GM12878 (cell line): ENCODE results near the gene RSKR.

Experiments used
- BHLHE40 ChIP-seq, 2 experiments: fragments of 450-650 bp in 1 of 2; IDR thresholded peaks; 2 replicates each; pipeline ENCODE4 v1.6.1; 2011 to 2017; ENCODE audit warnings: low read depth in 2 of 2, borderline replicate concordance in 1 of 2, improper control_type of control experiment in 1 of 2, low read length in 1 of 2, mild to moderate bottlenecking in 1 of 2
- MXI1 ChIP-seq: fragments of 150-350 bp; IDR thresholded peaks from 2 replicates; pipeline ENCODE4 v1.6.1; 2011; ENCODE audit warnings: low read depth, mild to moderate bottlenecking, inconsistent platforms, low read length, improper control_type of control experiment
- RAD21 ChIP-seq: IDR thresholded peaks from 2 replicates; pipeline ENCODE4 v1.6.1; 2011; ENCODE audit warnings: mild to moderate bottlenecking, low read depth, low read length, moderate library complexity; ENCODE audit not compliant: insufficient read depth
- SP1 ChIP-seq: IDR thresholded peaks from one replicate; pipeline ENCODE4 v1.6.1; 2011; ENCODE audit warnings: low read depth, low read length
- ZNF274 ChIP-seq: IDR thresholded peaks from one replicate; pipeline ENCODE4 v1.8.0; 2011; ENCODE audit not compliant: insufficient read length, insufficient read depth
- TF ChIP-seq, protein P1 (sequence below): IDR thresholded peaks from 2 replicates; pipeline ENCODE4 v1.6.1; 2011; ENCODE audit warnings: low read depth, mild to moderate bottlenecking, low read length, moderate library complexity, borderline replicate concordance; ENCODE audit errors: extremely low read depth
- TF ChIP-seq, protein P2 (sequence below), 3 experiments: IDR thresholded peaks in 2 of 3; conservative IDR thresholded peaks in 1 of 3; 2 replicates each; pipeline ENCODE4 v1.5.1; 2011; ENCODE audit warnings: low read depth in 3 of 3, low read length in 3 of 3, mild to moderate bottlenecking in 3 of 3, control low read depth in 2 of 3, moderate library complexity in 2 of 3, inconsistent platforms in 1 of 3, mixed read lengths in 1 of 3; ENCODE audit not compliant: control insufficient read depth in 2 of 3, insufficient read depth in 1 of 3; ENCODE audit errors: extremely low read depth in 1 of 3

DNA sequence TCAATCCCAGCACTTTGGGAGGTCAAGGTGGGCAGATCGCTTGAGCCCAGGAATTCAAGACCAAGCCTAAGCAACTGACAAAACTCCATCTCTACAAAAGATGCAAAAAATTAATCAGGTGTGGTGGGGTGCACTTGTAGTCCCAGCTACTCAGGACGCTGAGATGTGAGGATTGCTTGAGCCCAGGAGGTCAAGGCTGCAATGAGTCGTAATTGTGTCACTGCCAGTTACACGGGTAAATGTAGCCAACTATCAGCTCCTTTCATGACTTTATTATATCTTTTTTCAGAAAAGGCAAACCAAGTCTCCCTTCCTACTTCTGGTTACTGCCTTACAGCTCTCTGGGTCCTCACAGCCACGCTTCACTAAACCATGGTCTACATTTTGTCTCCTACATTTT is 43.8 kb upstream of the RSKR start:
- TF ChIP-seq BHLHE40 (IDR thresholded peaks at IDR 0.05; ENCODE audit: borderline replicate concordance in 1 of 2, low read depth in 2 of 2, low read length in 1 of 2) (no peak), MXI1 (no peak), SP1 (no peak), ZNF274 (no peak), RAD21 (no peak)
- TF ChIP-seq, protein P1, sequence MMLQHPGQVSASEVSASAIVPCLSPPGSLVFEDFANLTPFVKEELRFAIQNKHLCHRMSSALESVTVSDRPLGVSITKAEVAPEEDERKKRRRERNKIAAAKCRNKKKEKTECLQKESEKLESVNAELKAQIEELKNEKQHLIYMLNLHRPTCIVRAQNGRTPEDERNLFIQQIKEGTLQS: no peak
- TF ChIP-seq, protein P2, sequence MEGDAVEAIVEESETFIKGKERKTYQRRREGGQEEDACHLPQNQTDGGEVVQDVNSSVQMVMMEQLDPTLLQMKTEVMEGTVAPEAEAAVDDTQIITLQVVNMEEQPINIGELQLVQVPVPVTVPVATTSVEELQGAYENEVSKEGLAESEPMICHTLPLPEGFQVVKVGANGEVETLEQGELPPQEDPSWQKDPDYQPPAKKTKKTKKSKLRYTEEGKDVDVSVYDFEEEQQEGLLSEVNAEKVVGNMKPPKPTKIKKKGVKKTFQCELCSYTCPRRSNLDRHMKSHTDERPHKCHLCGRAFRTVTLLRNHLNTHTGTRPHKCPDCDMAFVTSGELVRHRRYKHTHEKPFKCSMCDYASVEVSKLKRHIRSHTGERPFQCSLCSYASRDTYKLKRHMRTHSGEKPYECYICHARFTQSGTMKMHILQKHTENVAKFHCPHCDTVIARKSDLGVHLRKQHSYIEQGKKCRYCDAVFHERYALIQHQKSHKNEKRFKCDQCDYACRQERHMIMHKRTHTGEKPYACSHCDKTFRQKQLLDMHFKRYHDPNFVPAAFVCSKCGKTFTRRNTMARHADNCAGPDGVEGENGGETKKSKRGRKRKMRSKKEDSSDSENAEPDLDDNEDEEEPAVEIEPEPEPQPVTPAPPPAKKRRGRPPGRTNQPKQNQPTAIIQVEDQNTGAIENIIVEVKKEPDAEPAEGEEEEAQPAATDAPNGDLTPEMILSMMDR (IDR thresholded peaks at IDR 0.05 in 2 of 3, conservative IDR thresholded peaks at IDR 0.05 in 1 of 3; ENCODE audit: control insufficient read depth in 2 of 3, extremely low read depth in 1 of 3, insufficient read depth in 1 of 3, low read depth in 3 of 3, low read length in 3 of 3): no peak
